ENCODE results near the gene HOXD4.

The HOXD4 gene

DNA sequence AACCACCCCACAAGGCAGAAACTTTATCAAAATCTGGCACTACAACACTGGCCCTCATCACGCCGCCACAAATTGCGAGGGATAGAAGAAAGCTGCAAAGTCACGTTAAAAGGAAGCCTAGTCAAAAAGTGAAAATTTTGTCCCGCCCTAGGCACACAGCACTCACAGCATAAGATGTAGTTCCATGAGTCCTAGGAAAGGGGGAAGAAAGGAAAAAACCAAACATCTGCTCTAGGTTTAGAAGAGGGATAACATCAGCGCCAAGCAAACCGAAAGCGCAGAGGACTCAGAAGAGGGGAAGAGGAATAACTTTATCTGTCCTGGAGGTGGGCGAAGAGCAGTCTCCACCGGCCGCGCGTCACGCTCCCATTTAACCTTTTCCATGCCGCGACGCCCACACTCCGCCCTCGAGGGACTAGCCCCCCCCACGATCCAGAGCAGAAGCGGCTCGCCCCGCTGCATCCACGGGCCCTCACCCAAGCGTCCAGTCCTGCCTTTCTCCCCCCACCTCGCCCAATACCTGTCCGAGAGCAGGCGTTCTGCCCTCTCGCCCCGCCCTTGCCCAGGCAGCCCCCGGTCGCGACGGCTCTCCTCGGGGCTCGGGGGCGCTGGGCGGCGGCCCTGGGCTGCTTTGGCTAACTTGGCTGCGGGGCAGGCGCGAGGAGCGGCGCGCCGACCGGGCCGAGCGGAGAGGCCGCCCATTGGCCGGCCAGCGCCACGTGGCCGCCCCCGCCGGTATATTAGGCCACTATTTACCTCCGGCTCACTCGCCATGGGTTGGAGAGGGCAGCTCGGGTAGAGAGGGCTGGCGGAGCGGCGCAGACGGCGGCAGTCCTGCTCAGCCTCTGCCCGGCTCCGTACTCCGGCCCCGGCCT is 36.8 kb downstream of the HOXD4 start, which contains the start of gene HOXD1:
HOXD1 (plus strand) TSS at position 770 of the 875 bp plus-strand sequence. CDS start 134 bp downstream, outside the sequence.
- DNase-seq (ENCODE audit: low spot score): peak; percentile 92

GRCh38 chr2:176188774-176189680 is 37.7 kb downstream of the HOXD4 start:
- DNase-seq (ENCODE audit: low spot score): peak; percentile 59

DNA sequence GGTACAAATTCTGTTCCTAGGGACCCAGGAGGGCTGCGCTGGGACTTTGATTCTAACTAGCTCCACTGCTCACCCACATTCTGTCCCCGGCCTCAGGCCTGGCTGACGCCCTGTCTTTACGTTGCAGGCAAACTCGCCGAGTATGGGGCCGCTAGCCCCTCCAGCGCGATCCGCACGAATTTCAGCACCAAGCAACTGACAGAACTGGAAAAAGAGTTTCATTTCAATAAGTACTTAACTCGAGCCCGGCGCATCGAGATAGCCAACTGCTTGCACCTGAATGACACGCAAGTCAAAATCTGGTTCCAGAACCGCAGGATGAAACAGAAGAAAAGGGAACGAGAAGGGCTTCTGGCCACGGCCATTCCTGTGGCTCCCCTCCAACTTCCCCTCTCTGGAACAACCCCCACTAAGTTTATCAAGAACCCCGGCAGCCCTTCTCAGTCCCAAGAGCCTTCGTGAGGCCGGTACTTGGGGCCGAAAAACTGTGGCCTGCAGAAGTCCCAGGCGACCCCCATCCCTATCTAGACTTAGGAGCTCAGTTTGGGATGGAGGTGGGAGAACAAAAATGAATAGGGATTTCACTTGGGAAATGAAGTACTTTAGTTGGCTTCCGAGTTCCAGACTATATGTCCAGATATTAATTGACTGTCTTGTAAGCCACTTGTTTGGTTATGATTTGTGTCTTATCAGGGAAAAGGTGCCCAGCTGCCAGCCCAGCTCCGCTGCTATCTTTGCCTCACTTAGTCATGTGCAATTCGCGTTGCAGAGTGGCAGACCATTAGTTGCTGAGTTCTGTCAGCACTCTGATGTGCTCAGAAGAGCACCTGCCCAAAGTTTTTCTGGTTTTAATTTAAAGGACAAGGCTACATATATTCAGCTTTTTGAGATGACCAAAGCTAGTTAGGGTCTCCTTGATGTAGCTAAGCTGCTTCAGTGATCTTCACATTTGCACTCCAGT is 38.6 kb downstream of the HOXD4 start:
- DNase-seq (ENCODE audit: low spot score): no peak

DNA sequence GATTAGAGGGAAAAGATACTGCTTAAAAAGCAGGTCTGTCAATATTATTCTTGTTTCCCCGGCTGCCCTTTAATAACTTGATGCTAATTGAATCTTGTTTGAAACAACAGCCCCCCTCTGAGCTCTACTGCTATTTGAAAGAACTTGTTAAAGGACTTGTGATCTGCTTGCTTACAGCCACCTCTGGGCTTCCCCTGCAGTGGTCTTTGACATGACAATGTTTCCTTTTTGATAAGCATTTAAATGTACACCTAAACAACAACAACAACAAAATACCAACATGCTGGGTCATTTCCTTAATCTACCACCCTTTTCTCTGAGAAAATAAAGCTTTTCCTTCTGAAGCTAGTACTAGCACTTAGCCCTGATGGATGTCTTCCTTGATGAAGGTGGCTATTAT is 41.0 kb downstream of the HOXD4 start:
- DNase-seq (ENCODE audit: low spot score): no peak

- no peak for DNase-seq (ENCODE audit: low spot score)
Measured at GRCh38 chr2:176193048-176193447, 41.7 kb downstream of the HOXD4 start.

GRCh38 chr2:176199902-176200301 is 48.6 kb downstream of the HOXD4 start:
- DNase-seq (ENCODE audit: low spot score): no peak

GRCh38 chr2:176200971-176201370 is 49.6 kb downstream of the HOXD4 start:
- no peak for DNase-seq (ENCODE audit: low spot score)

DNA sequence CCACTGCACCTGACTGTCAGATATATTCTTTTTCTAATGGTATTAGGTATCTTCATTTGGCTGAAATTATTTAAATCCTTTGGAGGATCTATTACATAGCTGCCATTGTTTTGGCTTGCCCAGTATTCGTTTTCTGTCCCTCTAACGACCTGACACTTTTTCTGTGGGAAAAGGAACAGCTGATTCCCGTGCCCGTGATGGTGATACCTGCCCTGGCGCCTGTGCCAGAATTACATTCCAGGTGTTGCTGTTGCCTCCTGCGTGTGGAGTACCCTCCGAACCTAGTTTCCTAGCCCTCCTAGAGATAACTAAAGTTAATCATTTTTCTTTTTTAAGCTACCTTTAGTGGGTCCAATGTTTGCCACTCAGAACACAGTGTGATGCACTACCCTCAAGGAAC is 51.1 kb downstream of the HOXD4 start:
- no peak for DNase-seq (ENCODE audit: low spot score)
